Choroid plexus epithelial cell (primary cell): ENCODE results near the gene KCNQ1.

Experiments
- DNase-seq: peaks from one replicate; pipeline ENCODE4 v3.0.0-alpha.2; 2010; ENCODE audit warnings: low read depth
- H3K4me3 ChIP-seq: 2 replicates; pipeline ENCODE4 v1.5.1; 2011; ENCODE audit warnings: low read depth, mild to moderate bottlenecking, control low read depth, low read length, moderate library complexity
- TF ChIP-seq, protein P1 (sequence below): conservative IDR thresholded peaks from 2 replicates; pipeline ENCODE4 v1.5.1; 2011; ENCODE audit warnings: low read depth, mild to moderate bottlenecking, control low read depth, inconsistent platforms, low read length, moderate library complexity

The KCNQ1 gene

DNA sequence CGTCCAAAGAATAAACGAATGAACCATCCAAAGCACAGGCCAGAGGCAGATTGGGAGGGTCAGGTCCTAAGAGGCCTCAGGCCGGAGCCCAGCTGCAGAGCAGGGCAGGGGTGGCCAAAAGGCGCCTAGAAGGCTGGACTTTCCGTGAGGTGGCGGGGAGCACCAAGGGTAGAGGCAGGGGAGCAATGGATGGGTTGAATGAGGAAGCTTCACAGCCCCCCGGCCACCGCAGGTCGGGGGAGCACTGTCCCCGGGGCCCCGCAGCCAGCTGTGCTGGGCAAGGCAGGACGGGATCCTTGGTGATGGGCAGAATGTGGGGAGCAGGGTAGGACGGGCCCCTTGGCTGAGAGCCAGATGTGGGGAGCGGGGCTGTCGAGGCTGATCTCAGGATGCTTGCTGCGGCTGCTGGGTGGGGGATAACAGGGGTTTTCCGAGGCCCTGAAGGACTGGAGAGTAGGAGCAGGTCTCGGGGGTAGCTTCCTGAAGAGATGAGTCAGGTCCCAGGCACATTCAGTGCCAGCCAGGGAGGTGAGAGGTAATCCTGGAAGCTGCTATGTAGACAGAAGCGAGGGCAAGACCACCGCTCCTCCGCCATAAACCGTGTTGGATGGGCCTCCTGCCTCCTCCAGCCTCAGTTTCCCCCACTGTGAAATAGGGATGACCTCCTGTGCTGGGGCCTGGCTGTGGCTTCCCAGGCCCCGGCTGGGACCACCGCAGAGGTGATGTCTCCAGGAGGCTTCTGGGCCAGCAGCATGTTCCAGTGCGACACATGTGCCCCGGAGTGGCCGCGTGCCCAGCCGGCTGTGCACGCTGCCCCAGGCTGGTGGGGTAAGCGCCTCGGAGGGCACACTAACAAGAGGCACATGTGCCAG, 289.6 kb downstream of the KCNQ1 start:
- TF ChIP-seq, protein P1, sequence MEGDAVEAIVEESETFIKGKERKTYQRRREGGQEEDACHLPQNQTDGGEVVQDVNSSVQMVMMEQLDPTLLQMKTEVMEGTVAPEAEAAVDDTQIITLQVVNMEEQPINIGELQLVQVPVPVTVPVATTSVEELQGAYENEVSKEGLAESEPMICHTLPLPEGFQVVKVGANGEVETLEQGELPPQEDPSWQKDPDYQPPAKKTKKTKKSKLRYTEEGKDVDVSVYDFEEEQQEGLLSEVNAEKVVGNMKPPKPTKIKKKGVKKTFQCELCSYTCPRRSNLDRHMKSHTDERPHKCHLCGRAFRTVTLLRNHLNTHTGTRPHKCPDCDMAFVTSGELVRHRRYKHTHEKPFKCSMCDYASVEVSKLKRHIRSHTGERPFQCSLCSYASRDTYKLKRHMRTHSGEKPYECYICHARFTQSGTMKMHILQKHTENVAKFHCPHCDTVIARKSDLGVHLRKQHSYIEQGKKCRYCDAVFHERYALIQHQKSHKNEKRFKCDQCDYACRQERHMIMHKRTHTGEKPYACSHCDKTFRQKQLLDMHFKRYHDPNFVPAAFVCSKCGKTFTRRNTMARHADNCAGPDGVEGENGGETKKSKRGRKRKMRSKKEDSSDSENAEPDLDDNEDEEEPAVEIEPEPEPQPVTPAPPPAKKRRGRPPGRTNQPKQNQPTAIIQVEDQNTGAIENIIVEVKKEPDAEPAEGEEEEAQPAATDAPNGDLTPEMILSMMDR = no peak
- no peak overlapping the region for H3K4me3 ChIP-seq

DNA sequence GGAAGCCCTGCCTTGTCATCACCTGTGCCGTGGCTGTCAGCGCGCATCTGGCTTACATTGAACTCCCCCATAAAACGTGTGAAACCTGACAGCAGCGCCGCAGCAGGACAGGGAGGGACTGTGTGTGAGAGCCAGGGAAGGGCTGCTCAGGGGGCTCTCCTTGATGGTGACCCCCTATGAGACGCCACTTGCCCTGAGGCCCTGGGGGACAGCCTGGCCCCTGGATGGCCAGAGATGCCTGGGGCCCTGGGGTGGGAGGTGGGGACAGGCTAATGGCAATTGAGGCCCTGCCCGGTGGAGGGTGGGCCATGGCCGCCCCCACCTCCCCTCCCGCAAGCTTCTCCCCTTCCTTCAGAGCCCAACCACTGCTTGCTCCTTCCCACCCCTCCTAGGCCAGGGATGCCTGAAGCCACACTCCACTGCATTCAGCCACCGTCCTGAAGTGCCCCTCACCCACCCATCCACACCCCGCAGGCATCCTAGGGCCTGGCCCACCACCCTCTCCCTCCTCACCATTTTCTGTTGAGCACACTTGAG, 290.3 kb downstream of the KCNQ1 start:
- DNase-seq = no peak
- TF ChIP-seq, protein P1 = no peak
- H3K4me3 ChIP-seq = no peak overlapping the region

More for the DNA sequence above, 289.6 kb downstream of the KCNQ1 start:
- no peak for DNase-seq

DNA sequence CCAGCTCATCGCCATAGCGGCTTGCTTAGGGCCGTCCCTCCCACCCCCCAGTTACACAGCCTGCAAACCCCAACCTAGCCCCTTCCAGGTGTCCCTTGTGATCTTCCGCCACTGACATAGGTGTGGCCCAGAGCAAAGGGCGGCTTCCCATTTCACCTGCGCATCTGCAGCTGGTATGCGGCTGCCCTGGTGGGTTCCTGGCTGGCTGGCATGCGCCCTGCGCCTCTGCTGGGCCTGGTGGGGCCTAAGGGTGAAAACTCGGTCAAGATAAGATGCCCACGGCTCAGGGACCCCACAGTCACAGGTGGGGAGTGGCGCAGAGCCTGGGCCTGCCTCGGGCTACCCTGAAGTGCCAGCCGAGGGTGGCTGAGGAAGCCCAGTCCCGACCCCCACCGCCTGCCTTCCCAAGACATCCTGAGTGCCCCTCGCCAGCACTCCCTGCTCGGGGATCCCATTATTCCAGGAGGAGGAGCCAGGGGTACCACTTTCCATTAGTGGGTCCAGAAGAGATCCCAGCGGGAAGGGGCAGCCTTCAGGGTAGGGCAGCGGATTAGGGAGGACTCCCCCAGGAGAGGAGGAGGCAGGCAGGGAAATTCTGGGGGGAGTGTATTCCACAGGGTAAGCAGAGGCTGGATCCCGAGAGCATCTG, 291.9 kb downstream of the KCNQ1 start:
- no peak overlapping the region for H3K4me3 ChIP-seq
- TF ChIP-seq, protein P1 = no peak
- no peak for DNase-seq

DNA sequence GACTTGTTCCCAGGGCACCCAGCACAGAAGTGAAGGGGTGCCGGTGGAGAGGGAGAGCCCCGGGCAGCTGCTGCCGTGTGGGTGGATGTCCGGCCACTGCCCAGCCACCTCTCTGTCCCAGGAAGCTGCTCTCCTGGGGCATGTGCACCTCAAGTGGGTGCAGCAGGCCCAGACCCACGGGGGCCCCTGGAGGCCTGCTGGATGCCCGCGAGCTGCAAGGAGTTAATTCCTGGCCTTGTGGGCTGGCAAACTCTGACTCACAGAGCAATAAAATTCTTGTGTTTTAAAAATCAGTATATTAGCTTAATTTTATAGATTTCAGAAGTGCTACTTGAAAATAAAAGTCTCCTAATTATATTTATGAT, 292.4 kb downstream of the KCNQ1 start:
- no peak for DNase-seq
- TF ChIP-seq, protein P1 = no peak
- H3K4me3 ChIP-seq = no peak overlapping the region

DNA sequence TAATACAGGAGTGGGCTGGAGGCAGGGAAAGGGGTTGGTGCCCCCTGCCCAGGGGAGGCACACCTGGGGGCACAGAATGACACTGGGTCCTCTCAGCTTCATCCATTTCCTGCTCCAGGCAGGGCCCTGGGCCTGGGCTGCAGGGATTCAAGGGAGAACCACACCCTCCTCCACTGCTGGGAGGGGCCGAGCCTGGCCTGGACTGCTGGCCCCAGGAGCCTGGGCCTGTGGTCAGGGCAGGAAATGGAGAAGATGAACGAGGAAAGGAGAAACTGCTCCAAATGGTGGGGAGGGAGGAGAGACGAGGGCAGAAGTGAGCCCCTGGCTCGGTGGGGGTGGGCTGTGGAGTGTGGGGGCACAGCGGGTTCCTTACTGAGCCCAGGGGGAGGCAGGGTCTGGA, 293.1 kb downstream of the KCNQ1 start:
- DNase-seq = no peak
- H3K4me3 ChIP-seq = no peak overlapping the region
- TF ChIP-seq, protein P1 = no peak

DNA sequence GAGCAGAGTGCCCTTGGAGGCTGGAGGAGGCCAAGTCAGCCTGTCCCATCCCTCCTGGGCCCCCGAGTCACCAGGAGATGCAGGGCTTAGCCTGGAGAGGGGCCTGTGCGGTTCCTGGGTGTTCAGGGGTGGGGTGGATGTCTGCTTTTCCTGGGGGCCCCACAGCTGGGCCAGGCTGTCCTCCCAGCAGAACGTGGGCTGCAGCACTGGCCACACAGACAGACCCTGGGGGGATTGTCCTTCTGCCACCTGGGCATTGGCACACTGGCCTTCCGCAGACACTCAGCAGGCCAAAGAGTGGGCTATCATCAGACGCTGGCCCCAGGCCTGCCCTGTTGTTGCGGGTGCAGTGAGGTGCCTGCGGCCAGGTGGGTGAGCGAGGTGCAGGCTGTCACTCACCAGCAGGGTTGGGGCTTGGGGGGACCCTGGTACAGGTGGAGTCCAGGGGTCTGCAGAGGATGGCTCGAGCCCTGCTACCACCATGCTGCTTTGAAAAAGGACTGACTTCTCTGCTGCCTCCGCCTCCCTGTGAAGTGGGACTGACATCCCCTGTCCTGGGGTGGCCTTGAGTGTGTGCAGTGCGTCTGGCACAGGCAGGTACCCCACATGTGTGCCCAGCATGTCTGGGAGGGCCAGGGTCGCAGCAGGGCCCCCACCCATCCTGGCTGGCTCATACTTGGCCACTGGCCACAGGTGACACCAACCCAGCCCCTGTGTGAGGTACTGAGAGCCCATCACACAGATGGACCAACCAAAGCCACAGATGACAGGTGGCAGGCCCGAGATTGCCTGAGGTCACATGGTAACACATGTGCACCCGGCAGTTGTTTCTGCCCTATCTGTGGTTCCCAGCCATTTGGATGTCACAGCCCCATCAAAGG, 294.0 kb downstream of the KCNQ1 start:
- DNase-seq = no peak
- TF ChIP-seq, protein P1 = no peak
- H3K4me3 ChIP-seq = no peak overlapping the region
